BLaER1 treated with 17β-estradiol and CSF1 and Interleukin-3, amounts not matched to agents 10 nM and 100 nM (cell line): ENCODE results near the gene SELENOT.
"Not testable (repeated sequence)": the region's sequence is repeated elsewhere in the genome, so short reads cannot be mapped to it uniquely, and the experiment has no call there.

Experiments used
- H3K27ac ChIP-seq, 11 experiments: shearing (Covaris generic); formaldehyde crosslinking; 2 replicates each; pipeline ENCODE4 v1.8.1; 2022
- H3K27me3 ChIP-seq, 11 experiments: shearing (Covaris generic); formaldehyde crosslinking; 2 replicates each; pipeline ENCODE4 v1.8.1; 2022
- H3K36me3 ChIP-seq, 11 experiments: shearing (Covaris generic); formaldehyde crosslinking; 2 replicates each; pipeline ENCODE4 v1.8.1; 2022
- H3K4me1 ChIP-seq, 10 experiments: shearing (Covaris generic); formaldehyde crosslinking; 2 replicates each; pipeline ENCODE4 v1.8.1; 2022
- H3K4me2 ChIP-seq, 11 experiments: shearing (Covaris generic); formaldehyde crosslinking; 2 replicates each; pipeline ENCODE4 v1.8.1; 2022
- H3K4me3 ChIP-seq, 10 experiments: shearing (Covaris generic); formaldehyde crosslinking; 2 replicates each; pipeline ENCODE4 v1.8.1; 2022
- H3K9ac ChIP-seq, 11 experiments: shearing (Covaris generic); formaldehyde crosslinking; 2 replicates each; pipeline ENCODE4 v1.8.1; 2022
- H3K9me3 ChIP-seq, 11 experiments: shearing (Covaris generic); formaldehyde crosslinking; replicated peaks in 1 of 11; 2 replicates each; pipeline ENCODE4 v1.8.1; 2022
- H4K20me1 ChIP-seq, 11 experiments: shearing (Covaris generic); formaldehyde crosslinking; 2 replicates each; pipeline ENCODE4 v1.8.1; 2022
- Cebpa-rat ChIP-seq, 11 experiments: shearing (Covaris generic); IDR thresholded peaks; 2 replicates each; pipeline ENCODE4 v1.8.1; 2022

The SELENOT gene

DNA sequence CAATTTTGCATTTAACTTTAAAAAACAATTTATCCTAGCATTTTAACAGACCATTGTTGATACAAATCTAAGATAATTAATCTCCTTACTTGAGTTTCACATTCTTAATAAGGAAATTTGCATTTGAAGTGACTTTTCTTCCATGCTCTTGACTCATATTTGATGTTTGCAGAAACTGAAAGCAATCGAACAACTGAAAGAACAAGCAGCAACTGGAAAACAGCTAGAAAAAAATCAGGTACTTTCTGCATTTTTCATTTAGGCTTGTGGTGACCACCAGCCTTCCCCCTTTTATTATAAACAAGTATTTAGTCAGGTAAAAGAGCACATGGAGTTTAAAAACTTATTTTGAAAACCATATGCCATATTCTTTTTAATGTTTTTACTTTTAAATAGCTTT lies 20.1 kb upstream of the SELENOT start:
- no peak overlapping the region for H3K4me2 ChIP-seq
- no peak for TF ChIP-seq Cebpa-rat (IDR thresholded peaks at IDR 0.05)
- peaks cover 0 to 11% (median 3%) of the 10 kb centered on the region in 11 experiments; a peak in 6 of 22 replicates for H4K20me1 ChIP-seq
- no peaks in the 10 kb centered on the region for H3K27me3 ChIP-seq
- H3K4me3 ChIP-seq = no peak overlapping the region
- 0 out of 20 replicates have a peak, but pooled peaks cover 0 to under 1% (median 0%) of the 10 kb centered on the region in 10 experiments for H3K4me1 ChIP-seq
- no peak overlapping the region for H3K9ac ChIP-seq
- no peaks in the 10 kb centered on the region for H3K9me3 ChIP-seq
- peaks cover 71 to 95% (median 78%) of the 10 kb centered on the region in 11 experiments for H3K36me3 ChIP-seq
- H3K27ac ChIP-seq = no peak overlapping the region

DNA sequence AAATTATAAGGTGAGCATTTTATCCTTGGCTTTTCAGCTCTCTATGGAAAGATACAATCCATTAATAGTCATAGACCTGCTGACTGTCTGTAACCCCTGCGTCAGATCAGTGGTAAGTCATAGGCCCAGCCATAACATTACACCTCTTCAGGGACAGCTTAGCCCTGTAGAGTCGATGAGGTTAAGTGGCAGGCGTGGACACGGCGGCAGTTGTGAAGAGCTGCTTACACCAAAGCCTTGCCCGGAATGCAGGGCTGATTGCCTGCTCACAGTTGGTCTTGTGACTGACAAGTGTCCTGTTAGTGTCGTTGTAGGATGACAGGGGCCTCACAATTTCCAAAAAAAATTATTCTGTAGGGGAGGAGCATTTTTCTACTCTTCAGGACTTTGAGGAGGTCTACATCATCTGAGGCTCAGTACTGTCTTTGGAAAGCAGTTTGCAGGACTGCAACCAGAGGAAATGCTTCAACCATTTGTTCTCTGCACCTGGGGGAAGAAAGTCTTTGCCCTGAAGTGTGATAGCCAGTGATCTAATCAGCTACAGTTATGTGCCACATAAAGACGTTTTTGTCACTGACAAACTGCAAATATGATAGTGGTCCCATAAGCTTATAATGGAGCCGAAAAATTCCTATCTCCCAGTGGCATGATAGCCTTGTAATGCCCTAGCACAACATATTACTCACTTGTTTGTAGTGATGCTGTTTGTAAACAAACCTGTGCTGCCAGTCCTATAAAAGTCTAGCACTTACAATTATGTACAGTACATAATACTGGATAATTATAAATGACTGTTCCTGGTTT lies 14.9 kb upstream of the SELENOT start:
- Histone ChIP-seq H3K27ac (no peak overlapping the region), H3K4me2 (no peak overlapping the region), H3K4me1 (peaks cover 0 to 10% (median 0%) of the 10 kb centered on the region in 10 experiments; a peak in 2 of 20 replicates), H3K9ac (no peak overlapping the region; a peak in 1 of 22 replicates), H4K20me1 (peaks cover 0 to 9% (median 0%) of the 10 kb centered on the region in 11 experiments; a peak in 2 of 22 replicates), H3K4me3 (no peak overlapping the region), H3K27me3 (no peaks in the 10 kb centered on the region), H3K9me3 (no peaks in the 10 kb centered on the region), H3K36me3 (peaks cover 24 to 48% (median 33%) of the 10 kb centered on the region in 11 experiments)
- TF ChIP-seq Cebpa-rat (IDR thresholded peaks at IDR 0.05) = no peak

DNA sequence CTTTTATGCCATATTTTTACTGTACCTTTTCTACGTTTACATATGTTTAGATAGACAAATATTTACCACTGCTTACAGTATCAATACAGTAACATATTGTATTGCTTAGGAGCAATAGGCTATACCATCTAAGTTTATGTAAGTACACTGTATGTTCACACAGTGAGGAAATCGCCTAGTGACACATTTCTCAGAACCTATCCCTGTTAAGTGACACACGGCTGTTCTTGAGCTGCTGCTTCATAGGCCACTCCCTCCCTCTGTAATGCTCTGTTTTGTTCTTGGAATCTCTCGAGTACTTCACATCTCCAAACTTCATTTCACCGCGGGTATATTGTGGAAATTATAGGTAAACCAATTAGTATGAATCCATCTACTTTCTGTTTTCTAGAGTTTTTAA lies 13.4 kb upstream of the SELENOT start:
- H3K9me3 ChIP-seq = 0 out of 22 replicates have a peak, but pooled peaks cover 0 to 7% (median 0%) of the 10 kb centered on the region in 11 experiments
- peaks cover 0 to 9% (median 0%) of the 10 kb centered on the region in 11 experiments; a peak in 2 of 22 replicates for H4K20me1 ChIP-seq
- H3K36me3 ChIP-seq = peaks cover 11 to 32% (median 20%) of the 10 kb centered on the region in 11 experiments
- no peak overlapping the region for H3K4me2 ChIP-seq
- H3K27ac ChIP-seq = no peak overlapping the region
- peaks cover 0 to 14% (median 0%) of the 10 kb centered on the region in 10 experiments; a peak in 2 of 20 replicates for H3K4me1 ChIP-seq
- TF ChIP-seq Cebpa-rat (IDR thresholded peaks at IDR 0.05) = no peak
- no peak overlapping the region for H3K9ac ChIP-seq
- H3K4me3 ChIP-seq = no peak overlapping the region
- no peaks in the 10 kb centered on the region for H3K27me3 ChIP-seq

DNA sequence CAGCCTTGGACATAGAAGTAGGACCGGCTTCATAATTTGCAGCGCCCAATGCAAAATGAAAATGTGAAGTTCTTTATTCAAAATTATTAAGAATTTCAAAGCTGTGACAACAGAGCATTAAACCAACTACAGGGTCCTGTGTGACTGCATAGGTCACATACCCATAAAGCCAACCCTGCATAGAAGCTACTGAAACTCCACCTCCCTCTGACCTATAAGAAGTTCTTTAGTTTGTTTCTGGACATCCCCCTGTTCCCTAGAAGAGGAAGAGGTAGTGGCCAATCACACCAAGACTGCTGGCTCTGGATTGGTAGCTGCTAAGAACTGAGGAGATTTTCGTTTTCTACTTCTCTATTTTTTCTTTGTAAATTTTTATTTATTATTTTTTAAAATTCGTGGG lies 9.0 kb upstream of the SELENOT start:
- peaks cover 0 to 8% (median 0%) of the 10 kb centered on the region in 11 experiments; a peak in 1 of 22 replicates for H3K9me3 ChIP-seq
- H3K4me1 ChIP-seq = peaks cover 10 to 41% (median 12%) of the 10 kb centered on the region in 10 experiments
- TF ChIP-seq Cebpa-rat (IDR thresholded peaks at IDR 0.05) = no peak
- H3K4me3 ChIP-seq = no peak overlapping the region
- no peak overlapping the region for H3K9ac ChIP-seq
- H3K36me3 ChIP-seq = no peaks in the 10 kb centered on the region
- H3K27ac ChIP-seq = no peak overlapping the region
- H4K20me1 ChIP-seq = no peaks in the 10 kb centered on the region
- no peak overlapping the region for H3K4me2 ChIP-seq
- no peaks in the 10 kb centered on the region for H3K27me3 ChIP-seq

DNA sequence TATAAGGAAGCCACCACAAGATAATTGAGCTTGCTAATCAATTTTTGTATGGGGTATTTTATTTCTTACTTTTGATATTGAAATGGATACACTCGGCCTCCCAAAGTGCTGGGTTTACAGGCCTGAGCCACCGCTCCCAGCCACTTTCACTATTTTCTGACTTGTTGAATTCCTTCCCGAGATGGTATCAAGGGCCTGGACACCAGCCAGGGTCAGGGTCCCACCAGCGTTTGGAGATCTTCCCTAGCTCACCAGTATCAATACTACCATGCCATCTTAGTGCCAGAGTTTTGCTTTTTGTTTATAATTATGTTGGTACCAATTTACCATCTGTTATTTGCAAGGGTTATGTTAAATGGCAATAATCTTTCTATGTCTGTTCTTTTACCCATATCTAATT lies 5.5 kb upstream of the SELENOT start:
- H3K9me3 ChIP-seq = peaks cover 0 to 8% (median 0%) of the 10 kb centered on the region in 11 experiments; a peak in 1 of 22 replicates
- H3K36me3 ChIP-seq = no peaks in the 10 kb centered on the region
- H3K4me2 ChIP-seq = peak overlapping the region in 4 of 11 experiments; percentile 67 to 96 (median 88); a peak in 7 of 22 replicates
- peak overlapping the region in 1 of 11 experiments; percentile 74; a peak in 2 of 22 replicates for H3K9ac ChIP-seq
- no peak for TF ChIP-seq Cebpa-rat (IDR thresholded peaks at IDR 0.05)
- H3K27me3 ChIP-seq = no peaks in the 10 kb centered on the region
- no peak overlapping the region for H3K4me3 ChIP-seq
- peaks cover 34 to 67% (median 40%) of the 10 kb centered on the region in 10 experiments for H3K4me1 ChIP-seq
- peak overlapping the region in 3 of 11 experiments; percentile 81 to 91 (median 90); a peak in 5 of 22 replicates for H3K27ac ChIP-seq
- H4K20me1 ChIP-seq = no peaks in the 10 kb centered on the region

DNA sequence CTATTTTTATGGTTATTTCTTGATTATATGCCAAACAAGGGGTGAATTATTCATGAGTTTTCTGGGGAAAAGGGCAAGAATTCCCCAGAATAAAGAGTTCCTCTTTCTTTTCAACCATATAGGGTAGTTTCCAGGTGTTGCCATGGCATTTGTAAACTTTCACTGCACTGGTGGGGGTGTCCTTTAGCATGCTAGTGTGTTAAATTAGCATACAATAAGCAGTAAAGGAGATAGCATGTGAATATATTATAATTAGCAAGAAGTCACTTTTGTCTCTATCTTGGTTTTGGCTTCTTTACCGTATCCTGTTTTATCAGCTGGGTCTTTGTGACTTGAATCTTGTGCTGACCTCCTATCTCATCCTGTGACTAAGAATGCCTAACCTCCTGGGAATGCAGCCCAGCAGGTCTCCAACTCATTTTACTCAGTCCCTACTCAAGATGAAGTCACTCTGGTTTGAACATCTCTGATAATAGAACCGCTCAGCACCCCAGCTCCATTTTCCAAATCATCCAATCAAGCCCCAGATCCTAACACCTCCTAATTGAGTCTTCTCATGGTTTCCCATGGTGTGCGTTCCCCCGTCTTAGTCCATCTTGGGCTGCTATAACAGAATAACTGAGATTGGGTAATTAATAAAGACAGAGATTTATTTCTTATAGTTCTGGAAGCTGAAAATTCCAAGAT lies 3.4 kb upstream of the SELENOT start:
- Histone ChIP-seq H3K9ac (peak overlapping the region in 3 of 11 experiments; percentile 74 to 80 (median 75); a peak in 7 of 22 replicates), H3K9me3 (peaks cover 0 to 1% (median 0%) of the 10 kb centered on the region in 11 experiments; a peak in 1 of 22 replicates), H4K20me1 (peaks cover 0 to 15% (median 5%) of the 10 kb centered on the region in 11 experiments; a peak in 13 of 22 replicates), H3K4me3 (no peak overlapping the region; a peak in 2 of 20 replicates), H3K27ac (peak overlapping the region in 8 of 11 experiments; percentile 17 to 91 (median 60); a peak in 14 of 22 replicates), H3K36me3 (peaks cover 0 to 4% (median 0%) of the 10 kb centered on the region in 11 experiments; a peak in 2 of 22 replicates), H3K27me3 (no peaks in the 10 kb centered on the region), H3K4me1 (peaks cover 39 to 64% (median 44%) of the 10 kb centered on the region in 10 experiments), H3K4me2 (peak overlapping the region; percentile 50 to 96 (median 77))
- no peak for TF ChIP-seq Cebpa-rat (IDR thresholded peaks at IDR 0.05)

DNA sequence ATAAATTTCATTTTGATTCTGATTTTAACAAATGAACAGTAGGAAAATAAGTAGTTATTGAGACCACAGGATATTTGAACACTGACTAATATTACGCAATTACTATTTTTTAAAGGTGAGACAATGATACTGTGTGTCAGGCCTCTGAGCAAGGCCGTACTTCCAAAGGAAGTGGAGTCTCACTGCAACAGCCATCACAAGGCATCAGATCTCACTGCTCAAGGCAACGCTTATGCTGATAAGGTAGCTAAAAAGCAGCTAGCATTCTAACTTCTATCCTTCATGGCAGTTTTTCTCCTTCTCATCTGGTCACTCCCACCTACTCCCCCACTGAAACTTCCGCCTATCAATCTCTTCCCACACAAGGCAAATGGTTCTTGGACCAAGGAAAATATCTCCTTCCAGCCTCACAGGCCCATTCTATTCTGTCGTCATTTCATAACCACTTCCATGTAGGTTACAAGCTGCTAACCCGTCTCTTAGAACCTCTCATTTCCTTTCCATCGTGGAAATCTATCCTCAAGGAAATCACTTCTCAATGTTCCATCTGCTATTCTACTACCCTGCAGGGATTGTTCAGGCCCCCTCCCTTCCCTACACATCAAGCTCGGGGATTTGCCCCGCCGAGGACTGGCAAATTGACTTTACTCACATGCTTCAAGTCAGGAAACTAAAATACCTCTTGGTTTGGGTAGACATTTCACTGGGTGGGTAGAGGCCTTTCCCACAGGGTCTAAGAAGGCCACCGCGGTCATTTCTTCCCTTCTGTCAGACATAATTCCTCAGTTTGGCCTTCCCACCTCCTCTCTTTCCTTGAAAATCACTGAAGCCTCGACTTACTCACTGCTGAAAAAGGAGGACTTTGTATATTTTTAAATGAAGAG lies 2.2 kb upstream of the SELENOT start:
- H3K9me3 ChIP-seq, H3K27me3 ChIP-seq, H3K36me3 ChIP-seq, H3K4me3 ChIP-seq, H3K9ac ChIP-seq: not testable (repeated sequence)
- Histone ChIP-seq H4K20me1 (peaks cover 0 to 22% (median 5%) of the 10 kb centered on the region in 11 experiments; a peak in 13 of 22 replicates), H3K4me2 (peak overlapping the region in 10 of 11 experiments; percentile 36 to 96 (median 79); a peak in 20 of 22 replicates), H3K4me1 (peaks cover 41 to 64% (median 53%) of the 10 kb centered on the region in 10 experiments), H3K27ac (peak overlapping the region in 5 of 11 experiments; percentile 43 to 91 (median 81); a peak in 9 of 22 replicates)
- peak in 10 of 11 experiments; percentile 34 to 83 (median 55); a peak in 13 of 22 replicates for TF ChIP-seq Cebpa-rat (IDR thresholded peaks at IDR 0.05)
